ENCODE results near the gene R3HDML. TPM values are rescaled to one million over a fixed set of nuclear protein-coding genes. Genes with fewer than 3 reads are reported as not detected.

The R3HDML gene
- total and polyA plus RNA-seq, 4 donors, result not detected

DNA sequence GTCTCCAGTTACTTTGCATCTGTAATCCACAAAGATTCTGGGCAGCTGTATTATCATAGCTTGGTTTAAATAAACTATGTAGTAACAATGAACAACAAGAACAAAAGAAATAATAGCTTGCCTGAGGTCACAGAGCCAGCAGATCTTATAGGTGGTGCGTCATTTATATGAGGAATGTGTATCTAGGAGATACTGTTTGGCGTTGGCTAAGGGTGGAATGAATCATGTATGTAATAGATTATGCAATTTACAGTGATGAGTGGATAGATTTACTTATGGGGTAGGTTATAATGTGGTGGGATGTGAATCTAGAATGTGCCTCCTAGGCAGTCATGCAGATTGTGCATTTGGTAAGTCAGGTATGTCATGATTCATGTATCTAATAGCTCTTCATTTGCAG lies 61.5 kb downstream of the R3HDML start:
- Histone ChIP-seq H3K4me3 (ENCODE audit: low read length in 2 of 2) (no peak overlapping the region), H3K27ac (ENCODE audit: low read depth in 1 of 2, low read length in 2 of 2) (no peak overlapping the region), H3K9me3 (ENCODE audit: control insufficient read depth, low read length) (no peaks in the 10 kb centered on the region), H3K27me3 (ENCODE audit: control insufficient read depth in 1 of 2, insufficient read depth in 2 of 2, low read length in 1 of 2) (no peaks in the 10 kb centered on the region), H3K36me3 (ENCODE audit: control insufficient read depth in 1 of 2, insufficient read depth in 2 of 2, low read length in 1 of 2) (no peaks in the 10 kb centered on the region), H3K4me1 (ENCODE audit: control insufficient read depth in 1 of 2, insufficient read depth in 2 of 2, low read length in 2 of 2) (no peaks in the 10 kb centered on the region)
- WGBS, 2 donors, result 61 to 65% methylated on average over 2 of the region's 2 CpGs
- no peak for ATAC-seq (ENCODE audit: low FRiP score)
- intact Hi-C loops (cut with DNase I), result no loop called here
- DNase-seq, result no peak

DNA sequence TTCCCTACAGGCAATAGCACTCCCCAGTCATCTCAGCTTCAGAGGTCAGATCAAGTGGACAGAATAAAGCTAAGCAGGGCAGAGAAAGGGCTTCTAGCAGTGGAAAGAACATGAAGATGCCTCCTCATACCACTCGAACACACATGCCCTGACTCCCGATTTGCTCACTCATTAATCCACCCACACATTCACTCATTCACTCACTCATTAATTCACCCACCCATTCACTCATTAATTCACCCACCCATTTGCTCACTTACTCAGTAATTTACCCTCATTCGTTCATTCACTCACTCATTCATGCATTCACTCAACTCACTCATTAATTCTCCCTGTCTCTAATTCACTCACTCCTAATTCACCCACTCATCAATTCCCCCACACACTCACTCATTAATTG lies 62.6 kb downstream of the R3HDML start:
- Histone ChIP-seq H3K9me3 (ENCODE audit: control insufficient read depth, low read length) (no peaks in the 10 kb centered on the region), H3K27me3 (ENCODE audit: control insufficient read depth in 1 of 2, insufficient read depth in 2 of 2, low read length in 1 of 2) (no peaks in the 10 kb centered on the region), H3K4me1 (ENCODE audit: control insufficient read depth in 1 of 2, insufficient read depth in 2 of 2, low read length in 2 of 2) (no peaks in the 10 kb centered on the region), H3K27ac (ENCODE audit: low read depth in 1 of 2, low read length in 2 of 2) (no peak overlapping the region), H3K4me3 (ENCODE audit: low read length in 2 of 2) (no peak overlapping the region), H3K36me3 (ENCODE audit: control insufficient read depth in 1 of 2, insufficient read depth in 2 of 2, low read length in 1 of 2) (no peaks in the 10 kb centered on the region)
- no peak for DNase-seq
- ATAC-seq (ENCODE audit: low FRiP score), result no peak
- 81 to 83% methylated on average over 3 of the region's 3 CpGs for WGBS, 2 donors
- intact Hi-C loops (cut with DNase I), result no loop called here

DNA sequence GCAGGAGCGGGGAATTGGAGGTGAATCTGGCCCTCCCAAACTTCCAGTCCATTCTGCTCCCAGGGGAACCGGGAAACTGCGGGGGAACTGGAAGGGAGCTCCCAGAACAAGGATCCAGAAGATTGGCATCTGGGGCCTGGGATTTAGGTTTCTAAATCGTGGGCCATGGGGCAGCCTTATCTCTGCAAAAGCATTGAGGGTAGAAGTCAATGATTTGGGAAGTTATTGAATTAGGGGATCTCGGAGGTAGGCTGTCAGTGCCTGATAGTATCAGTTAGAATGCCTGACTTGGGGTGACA lies 63.8 kb downstream of the R3HDML start:
- ATAC-seq (ENCODE audit: low FRiP score), result no peak
- intact Hi-C loops (cut with DNase I), result no loop called here
- 81 to 83% methylated on average over 5 of the region's 5 CpGs for WGBS, 2 donors

More for the DNA sequence above, 63.8 kb downstream of the R3HDML start:
- H3K4me1 ChIP-seq (ENCODE audit: control insufficient read depth in 1 of 2, insufficient read depth in 2 of 2, low read length in 2 of 2), result no peaks in the 10 kb centered on the region
- H3K27ac ChIP-seq (ENCODE audit: low read depth in 1 of 2, low read length in 2 of 2), result no peak overlapping the region
- no peak overlapping the region for H3K4me3 ChIP-seq (ENCODE audit: low read length in 2 of 2)
- H3K27me3 ChIP-seq (ENCODE audit: control insufficient read depth in 1 of 2, insufficient read depth in 2 of 2, low read length in 1 of 2), result no peaks in the 10 kb centered on the region
- no peaks in the 10 kb centered on the region for H3K9me3 ChIP-seq (ENCODE audit: control insufficient read depth, low read length)
- H3K36me3 ChIP-seq (ENCODE audit: control insufficient read depth in 1 of 2, insufficient read depth in 2 of 2, low read length in 1 of 2), result no peaks in the 10 kb centered on the region
- DNase-seq, result no peak

Other genes with a start within 250 kb of the R3HDML start
- 100 to 1,000 TPM in 1 of 2 donors, 10 to 100 TPM in 1; 63.3 to 140 TPM for gene JPH2, start 149.9 kb upstream of the R3HDML start, total RNA-seq
- gene JPH2, start 149.9 kb upstream of the R3HDML start, polyA plus RNA-seq, result 10 to 100 TPM; 12.8 to 19.4 TPM
- 10 to 100 TPM; 26.7 to 34.2 TPM for gene OSER1, start 126.3 kb upstream of the R3HDML start, total RNA-seq
- gene OSER1, start 126.3 kb upstream of the R3HDML start, polyA plus RNA-seq, result 10 to 100 TPM; 29.2 to 54.1 TPM
- gene GDAP1L1, start 89.7 kb upstream of the R3HDML start, total RNA-seq, result not detected
- gene GDAP1L1, start 89.7 kb upstream of the R3HDML start, polyA plus RNA-seq, result not detected
- gene FITM2, start 25.8 kb upstream of the R3HDML start, total RNA-seq, result 1 to 10 TPM; 6.6 TPM
- gene FITM2, start 25.8 kb upstream of the R3HDML start, polyA plus RNA-seq, result 1 to 10 TPM; 2.9 to 3.6 TPM
- gene HNF4A, start 18.7 kb downstream of the R3HDML start, total RNA-seq, result not detected
- 10 to 100 TPM in 1 of 2 donors, under 1 TPM in 1; 0.05 to 11.8 TPM for gene HNF4A, start 18.7 kb downstream of the R3HDML start, polyA plus RNA-seq
- 10 to 100 TPM in 1 of 2 donors, 1 to 10 TPM in 1; 7.6 to 11.8 TPM for gene TTPAL, start 138.8 kb downstream of the R3HDML start, total RNA-seq
- 1 to 10 TPM; 1.8 to 4.2 TPM for gene TTPAL, start 138.8 kb downstream of the R3HDML start, polyA plus RNA-seq
- gene SERINC3, start 185.0 kb downstream of the R3HDML start, total RNA-seq, result 100 to 1,000 TPM; 131 to 134 TPM
- gene SERINC3, start 185.0 kb downstream of the R3HDML start, polyA plus RNA-seq, result 10 to 100 TPM; 47.1 to 77.7 TPM
- 10 to 100 TPM; 80.9 to 85.0 TPM for gene PKIG, start 245.5 kb downstream of the R3HDML start, total RNA-seq
- 100 to 1,000 TPM; 190 to 247 TPM for gene PKIG, start 245.5 kb downstream of the R3HDML start, polyA plus RNA-seq

Measured in aorta (tissue), 5 donors.